Measurements from ENCODE around the gene OOSP2. TPM values are rescaled to one million over a fixed set of nuclear protein-coding genes. Genes with fewer than 3 reads are reported as not detected.
"Not testable (repeated sequence)": the region's sequence is repeated elsewhere in the genome, so short reads cannot be mapped to it uniquely, and the experiment has no call there.

Gene OOSP2, protein sequence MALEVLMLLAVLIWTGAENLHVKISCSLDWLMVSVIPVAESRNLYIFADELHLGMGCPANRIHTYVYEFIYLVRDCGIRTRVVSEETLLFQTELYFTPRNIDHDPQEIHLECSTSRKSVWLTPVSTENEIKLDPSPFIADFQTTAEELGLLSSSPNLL
- total RNA-seq (2014; rRNA removed; shearing (Covaris generic)), result not detected in 2 replicates

DNA sequence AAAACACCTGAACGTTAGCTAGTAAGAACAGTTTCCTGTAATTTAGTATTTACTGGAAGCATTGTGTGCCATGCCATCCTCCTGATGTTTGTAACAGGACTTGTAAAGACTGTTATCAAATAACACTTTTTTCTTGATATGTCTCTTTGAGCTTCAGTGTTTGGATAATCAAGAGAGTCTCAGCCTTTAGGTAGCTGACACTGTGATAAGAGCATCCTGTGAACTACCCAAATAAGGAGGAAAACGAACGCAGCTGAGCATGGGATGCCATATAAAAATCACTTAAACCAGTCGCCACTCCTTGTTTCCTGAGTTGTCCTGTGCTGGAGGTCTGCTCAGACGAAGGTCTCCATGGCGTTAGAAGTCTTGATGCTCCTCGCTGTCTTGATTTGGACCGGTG, at the start of gene OOSP2:
Gene OOSP2, plus strand, starts transcription at position 301 of the 400 bp plus-strand sequence. Its CDS starts 51 bp downstream, at position 352.
- DNase-seq (ENCODE audit: low spot score), result no peak

DNA sequence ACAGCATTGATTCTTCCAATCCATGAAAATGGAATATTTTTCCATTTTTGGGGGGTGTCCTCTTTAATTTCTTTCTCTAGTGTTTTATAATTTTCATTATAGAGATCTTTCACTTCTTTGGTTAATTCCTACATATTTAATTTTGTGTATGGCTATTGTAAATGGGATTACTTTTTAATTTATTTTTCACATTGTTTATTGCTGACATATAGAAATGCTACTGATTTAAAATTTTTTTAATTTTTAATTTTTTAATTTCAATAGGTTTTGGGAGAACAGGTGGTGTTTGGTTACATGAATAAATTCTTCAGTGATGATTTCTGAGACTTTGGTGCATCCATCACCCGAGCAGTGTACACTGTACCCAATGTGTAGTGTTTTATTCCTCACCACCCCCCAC, 49.8 kb upstream of the OOSP2 start:
- no peak for DNase-seq (ENCODE audit: low spot score)

DNA sequence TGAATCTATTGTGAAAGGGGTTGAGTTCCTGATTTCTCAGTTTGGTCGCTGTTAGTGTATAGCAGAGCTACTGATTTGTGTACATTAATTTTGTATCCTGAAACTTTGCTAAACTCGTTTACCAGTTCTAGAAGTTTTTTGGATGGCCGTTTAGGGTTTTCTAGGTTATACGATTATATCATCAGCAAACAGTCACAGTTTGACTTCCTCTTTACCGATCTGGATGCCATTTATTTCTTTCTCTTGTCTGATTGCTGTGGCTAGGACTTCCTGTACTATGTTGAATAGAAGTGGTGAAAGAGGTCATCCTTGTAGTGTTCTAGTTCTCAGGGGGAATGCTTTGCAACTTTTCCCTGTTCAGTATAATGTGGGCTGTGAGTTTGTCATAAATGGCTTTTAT, 47.8 kb upstream of the OOSP2 start:
- DNase-seq (ENCODE audit: low spot score), result no peak

DNA sequence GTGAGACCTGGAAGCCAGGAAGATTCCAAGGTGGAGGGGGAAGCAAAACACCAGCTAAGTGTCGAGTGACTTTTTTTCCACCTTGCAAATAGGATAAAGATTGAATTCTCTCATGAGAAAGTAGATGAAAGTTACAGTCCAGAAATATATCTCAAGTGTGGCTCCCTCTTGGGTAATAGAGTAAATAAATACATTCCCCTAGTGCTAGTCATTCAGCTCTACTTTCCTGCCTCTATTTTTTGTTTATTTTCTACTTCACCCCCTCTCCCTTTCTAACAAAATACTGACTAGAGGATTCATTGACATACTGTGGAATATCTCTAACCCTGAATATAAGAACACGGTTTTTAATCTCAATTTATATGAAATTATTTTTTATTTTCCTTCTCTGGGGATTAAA, 42.4 kb upstream of the OOSP2 start:
- no peak for DNase-seq (ENCODE audit: low spot score)

DNA sequence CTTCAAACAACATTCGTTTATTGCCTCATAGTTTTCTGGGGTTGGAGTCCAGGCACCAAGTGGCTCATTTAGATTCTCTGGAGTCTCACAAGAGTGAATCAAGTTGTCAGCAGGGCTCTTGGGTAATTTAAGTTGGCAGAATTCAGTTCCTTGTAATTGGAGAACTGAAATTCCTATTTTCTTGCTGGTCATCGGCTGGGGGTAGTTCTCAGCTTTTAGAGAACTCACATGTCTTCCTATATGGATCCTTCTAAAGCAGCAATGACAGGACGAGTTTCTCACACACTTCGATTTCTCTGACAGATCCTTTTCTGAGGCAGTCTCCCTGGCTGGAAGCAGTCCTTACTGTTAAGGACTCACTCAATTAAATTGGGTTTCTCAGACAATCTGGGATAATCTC, 40.5 kb upstream of the OOSP2 start:
- no peak for DNase-seq (ENCODE audit: low spot score)

DNA sequence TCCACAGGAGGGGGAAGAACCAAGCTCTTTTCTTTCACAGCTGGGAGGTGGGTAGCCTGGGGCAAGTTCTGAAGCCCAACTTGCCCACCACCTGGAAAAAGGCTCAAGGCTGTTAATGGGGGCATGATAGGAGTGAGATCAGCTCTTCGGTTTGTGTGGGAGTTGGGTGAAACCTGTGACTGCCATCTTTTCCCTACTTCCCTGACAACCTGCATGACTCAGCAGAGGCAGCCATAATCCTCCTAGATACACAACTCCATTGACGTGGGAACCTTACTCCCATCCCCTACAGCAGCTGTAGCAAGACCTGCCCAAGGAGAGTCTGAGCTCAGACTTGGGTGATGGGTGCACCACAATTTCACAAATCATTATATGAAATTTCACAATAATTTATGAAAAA, 36.5 kb upstream of the OOSP2 start:
- no peak for DNase-seq (ENCODE audit: low spot score)

DNA sequence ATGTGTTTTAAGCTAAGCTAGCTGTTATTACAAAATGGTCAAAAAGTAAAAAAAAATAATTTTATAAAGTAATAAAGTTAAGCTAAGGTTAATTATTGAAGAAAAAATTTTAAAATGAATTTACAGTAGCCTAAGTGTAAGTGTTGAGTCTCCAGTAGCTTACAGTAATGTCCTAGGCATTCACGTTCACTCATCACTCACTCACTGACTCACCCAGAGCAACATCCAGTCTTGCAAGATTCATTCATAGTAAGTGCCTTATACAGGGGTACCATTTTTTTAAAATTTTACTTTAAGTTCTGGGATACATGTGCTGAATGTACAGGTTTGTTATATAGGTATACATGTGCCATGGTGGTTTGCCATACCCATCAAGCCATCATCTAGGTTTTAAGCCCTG, 34.8 kb upstream of the OOSP2 start:
- no peak for DNase-seq (ENCODE audit: low spot score)

DNA sequence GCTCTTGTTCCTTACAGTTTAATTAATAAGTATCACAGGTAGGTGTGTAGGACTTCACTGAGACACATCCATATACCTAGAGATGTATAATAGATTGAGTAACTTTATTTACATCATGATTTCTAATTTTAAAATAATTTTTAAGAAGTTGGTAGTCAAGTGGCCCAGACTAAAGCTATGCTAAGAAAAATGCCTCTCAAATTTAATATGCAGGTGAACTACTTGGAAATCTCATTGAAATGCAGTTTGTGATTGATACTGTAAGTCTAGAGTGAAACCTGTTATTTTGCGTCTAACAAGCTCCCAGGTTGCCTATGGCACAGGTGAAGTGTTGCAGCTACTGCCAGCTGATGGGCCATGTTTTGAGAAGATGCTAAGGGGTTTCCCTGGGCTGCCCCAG, 23.3 kb upstream of the OOSP2 start, which contains the start of gene OOSP4B:
Gene OOSP4B, plus strand, starts transcription at position 301 of the 400 bp plus-strand sequence.
- no peak for DNase-seq (ENCODE audit: low spot score)

DNA sequence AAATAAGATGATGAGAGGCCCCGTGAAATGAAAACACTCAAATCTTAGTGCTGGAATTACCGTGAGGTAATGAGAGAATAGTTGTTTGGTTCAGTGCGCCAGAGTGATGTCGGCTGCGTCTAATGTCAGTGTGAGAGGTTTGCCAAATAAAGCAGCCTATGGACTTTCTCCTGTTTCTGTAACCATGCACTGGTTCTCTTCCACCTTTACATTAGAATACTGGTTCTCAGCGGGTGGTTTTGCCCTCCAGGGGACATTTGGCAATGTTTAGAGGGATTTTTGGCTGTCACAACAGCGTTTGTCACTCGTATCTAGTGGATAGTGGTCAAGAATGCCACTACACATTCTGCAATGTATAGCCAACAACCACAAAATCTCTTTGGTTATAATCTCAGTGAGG, 22.2 kb upstream of the OOSP2 start:
- DNase-seq (ENCODE audit: low spot score), result no peak

DNA sequence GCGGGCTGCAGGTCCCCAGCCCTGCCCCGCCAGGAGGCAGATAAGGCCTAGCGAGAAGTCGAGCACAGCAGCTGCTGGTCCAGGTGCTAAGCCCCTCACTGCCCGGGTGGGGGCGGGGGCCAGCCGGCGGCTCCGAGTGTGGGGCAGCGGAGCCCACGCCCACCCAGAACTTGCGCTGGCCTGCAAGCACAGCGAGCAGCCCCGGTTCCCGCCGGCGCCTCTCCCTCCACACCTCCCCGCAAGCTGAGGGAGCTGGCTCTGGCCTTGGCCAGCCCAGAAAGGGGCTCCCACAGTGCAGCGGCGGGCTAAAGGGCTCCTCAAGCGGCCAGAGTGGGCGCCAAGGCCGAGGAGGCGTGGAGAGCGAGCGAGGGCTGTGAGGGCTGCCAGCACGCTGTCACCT, 19.8 kb upstream of the OOSP2 start:
- not testable (repeated sequence) for DNase-seq (ENCODE audit: low spot score)

DNA sequence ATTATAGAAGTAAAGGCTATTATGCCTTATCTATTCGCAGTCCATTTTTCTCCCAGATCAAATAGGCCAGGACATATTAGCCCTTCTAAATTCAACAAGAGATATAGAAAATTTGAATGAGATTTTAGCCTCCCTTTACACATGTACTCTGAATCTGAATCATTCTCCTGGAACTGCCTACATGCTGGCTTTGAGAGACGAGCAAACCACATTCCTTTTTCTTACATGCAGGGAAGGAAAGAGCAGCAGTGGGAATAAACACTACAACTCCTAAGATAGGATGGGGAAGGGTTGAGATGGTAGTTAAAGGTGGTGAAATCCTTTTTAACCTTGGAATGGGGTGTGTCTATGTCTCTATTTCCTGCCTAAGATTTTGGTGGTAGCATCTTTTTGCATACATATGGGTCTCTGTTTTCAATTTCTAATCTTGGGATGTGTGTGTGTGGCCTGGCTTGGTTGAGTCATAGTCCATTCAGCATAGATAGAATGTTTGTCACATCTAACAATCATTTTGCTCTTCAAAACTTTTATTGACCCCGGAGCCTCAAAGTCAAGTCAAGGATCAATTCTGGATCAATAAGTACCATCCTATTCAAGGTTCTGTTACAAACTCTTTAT, 11.1 kb upstream of the OOSP2 start:
- no peak for DNase-seq (ENCODE audit: low spot score)

DNA sequence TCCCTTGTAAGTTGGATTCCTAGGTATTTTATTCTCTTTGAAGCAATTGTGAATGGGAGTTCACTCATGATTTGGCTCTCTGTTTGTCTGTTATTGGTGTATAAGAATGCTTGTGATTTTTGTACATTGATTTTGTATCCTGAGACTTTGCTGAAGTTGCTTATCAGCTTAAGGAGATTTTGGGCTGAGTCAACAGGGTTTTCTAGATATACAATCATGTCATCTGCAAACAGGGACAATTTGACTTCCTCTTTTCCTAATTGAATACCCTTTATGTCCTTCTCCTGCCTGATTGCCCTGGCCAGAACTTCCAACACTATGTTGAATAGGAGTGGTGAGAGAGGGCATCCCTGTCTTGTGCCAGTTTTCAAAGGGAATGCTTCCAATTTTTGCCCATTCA, 10.2 kb downstream of the OOSP2 start:
- DNase-seq (ENCODE audit: low spot score), result not testable (repeated sequence)

DNA sequence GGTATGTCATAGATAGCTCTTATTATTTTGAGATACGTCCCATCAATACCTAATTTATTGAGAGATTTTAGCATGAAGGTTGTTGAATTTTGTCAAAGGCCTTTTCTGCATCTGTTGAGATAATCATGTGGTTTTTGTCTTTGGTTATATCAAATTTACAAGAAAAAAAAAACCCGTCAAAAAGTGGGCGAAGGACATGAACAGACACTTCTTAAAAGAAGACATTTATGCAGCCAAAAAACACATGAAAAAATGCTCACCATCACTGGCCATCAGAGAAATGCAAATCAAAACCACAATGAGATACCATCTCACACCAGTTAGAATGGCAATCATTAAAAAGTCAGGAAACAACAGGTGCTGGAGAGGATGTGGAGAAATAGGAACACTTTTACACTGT, 10.6 kb downstream of the OOSP2 start:
- not testable (repeated sequence) for DNase-seq (ENCODE audit: low spot score)

DNA sequence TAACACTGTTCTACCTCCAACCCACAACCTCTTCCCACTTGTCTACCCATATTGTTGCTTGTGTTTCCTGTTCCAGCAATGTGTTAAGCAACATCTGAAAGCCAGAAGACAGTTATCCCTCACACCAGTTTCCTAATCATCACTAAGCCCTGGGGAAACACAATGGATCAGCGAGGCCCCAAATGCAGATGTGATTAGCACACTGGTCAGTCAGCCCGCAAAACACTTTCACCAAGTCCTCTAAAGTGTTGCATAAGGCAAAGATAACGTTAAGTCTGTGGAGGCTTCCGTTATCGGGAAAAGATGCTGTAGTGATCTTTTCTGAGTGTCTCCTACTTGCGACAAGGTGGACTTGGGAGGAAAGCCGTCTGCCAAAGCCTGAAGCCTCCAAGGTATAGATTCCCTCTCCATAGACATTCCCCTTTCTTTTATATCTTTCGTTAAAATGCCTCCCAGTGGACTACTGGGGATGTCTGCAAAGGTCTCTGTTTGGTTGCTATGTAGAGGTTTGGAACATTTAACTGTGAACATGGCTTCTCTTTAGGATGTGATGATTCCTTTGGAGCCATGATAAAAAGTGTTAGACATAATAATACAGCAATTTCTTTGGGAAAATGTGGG, 16.2 kb downstream of the OOSP2 start, which contains the start of gene MS4A3:
Gene MS4A3, plus strand, starts transcription at position 317 of the 621 bp plus-strand sequence. CDS start 4,496 bp downstream, outside the sequence.
- DNase-seq (ENCODE audit: low spot score), result no peak

DNA sequence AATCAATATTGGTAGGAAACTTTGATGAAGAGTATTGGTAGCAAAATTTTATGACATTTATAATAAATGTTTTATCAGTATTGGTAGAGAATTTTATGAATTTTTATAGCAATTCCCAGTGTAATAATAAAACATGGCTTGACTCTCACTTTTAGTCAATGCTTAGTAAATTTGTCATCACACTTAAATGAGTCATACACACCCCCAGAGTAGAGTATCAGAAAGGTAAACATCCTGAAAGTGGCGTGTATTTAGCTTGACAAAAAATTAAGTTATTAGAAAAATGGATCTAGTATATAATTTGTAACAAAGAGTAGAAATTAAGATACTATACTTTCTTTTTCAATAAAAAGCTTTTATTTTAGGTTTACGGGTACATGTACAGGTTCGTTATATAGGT, 18.8 kb downstream of the OOSP2 start:
- DNase-seq (ENCODE audit: low spot score), result no peak

DNA sequence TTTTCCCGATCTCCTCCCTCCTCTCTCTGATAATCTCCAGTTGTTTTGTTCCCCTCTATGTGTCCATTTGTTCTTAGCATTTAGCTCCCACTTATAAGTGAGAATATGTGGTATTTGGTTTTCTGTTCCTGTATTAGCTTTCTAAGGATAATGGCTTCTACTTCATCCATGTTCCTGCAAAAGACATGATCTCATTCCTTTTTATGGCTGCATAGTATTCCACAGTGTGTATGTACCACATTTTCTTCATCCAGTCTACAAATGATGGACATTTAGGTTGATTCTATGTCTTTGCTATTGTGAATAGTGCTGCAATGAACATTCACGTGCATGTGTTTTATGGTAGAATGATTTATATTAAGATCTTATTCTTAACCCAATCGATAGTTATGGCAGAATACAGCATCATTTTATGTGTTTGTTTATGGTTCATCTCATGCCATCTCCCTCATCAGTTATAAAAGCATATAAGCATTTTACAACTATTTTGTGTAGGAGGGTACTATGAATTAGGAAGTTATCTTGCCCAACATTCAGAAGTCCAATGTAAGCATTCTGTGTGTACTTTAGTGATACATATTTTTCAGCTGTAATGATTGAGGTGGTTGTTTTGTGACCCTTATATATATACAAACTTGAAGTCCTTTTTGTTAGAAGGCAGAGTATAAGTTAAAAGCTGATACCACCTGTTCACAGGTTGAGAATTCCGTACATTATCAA, 19.5 kb downstream of the OOSP2 start:
- no peak for DNase-seq (ENCODE audit: low spot score)

DNA sequence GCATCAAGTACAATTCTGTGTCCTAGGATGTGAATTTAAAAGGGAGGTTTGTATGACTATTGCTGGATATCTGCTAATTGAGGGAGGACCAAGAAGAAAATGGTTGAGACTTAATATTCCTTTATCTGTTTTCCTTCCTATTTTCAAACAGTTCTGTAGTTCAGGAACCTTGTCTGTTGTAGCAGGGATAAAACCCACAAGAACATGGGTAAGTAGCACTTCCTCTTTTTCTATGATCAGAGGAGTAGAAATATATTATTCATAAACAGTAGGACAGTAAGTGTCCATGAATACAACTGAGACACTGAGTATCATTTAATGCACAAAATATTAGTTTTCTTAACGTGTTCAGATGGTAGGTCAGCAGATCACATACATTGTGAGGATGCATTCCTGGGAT, 23.9 kb downstream of the OOSP2 start:
- no peak for DNase-seq (ENCODE audit: low spot score)

DNA sequence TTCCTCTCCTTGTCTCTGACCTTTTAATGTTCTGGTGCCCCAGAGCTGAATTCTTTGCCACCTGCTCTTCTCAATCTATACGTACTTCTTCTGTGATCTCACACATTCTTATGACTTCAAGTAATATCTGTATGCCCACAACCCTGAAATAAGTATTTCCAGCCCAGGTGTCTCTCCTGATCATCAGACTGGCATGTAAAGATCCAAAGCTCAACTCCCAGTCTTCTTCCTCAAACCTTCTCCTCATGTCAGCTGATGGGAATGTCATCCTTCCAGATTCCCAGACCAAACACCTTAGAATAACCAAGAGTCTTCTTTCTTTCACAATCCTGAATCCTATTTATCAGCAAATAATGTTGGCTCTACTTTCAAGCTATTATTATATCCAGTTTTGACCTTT, 25.6 kb downstream of the OOSP2 start:
- DNase-seq (ENCODE audit: low spot score), result no peak

DNA sequence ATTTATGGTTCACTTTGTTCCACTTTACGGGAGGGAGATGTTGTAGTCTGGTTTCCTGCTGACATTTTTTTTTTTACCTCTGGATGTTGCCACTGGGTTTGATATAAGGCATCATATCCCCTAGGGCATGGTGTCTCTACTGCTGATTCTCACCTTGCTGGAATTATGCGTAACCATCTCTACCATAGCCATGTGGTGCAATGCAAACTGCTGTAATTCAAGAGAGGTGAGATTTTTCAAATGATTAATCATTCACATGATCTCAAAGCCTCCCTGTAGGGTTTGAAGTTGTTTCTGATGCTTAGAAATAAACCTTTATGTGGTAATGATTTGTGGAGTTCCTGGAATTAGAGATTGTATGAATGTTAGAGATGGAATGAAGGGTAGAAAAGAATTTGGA, 29.2 kb downstream of the OOSP2 start:
- DNase-seq (ENCODE audit: low spot score), result no peak

DNA sequence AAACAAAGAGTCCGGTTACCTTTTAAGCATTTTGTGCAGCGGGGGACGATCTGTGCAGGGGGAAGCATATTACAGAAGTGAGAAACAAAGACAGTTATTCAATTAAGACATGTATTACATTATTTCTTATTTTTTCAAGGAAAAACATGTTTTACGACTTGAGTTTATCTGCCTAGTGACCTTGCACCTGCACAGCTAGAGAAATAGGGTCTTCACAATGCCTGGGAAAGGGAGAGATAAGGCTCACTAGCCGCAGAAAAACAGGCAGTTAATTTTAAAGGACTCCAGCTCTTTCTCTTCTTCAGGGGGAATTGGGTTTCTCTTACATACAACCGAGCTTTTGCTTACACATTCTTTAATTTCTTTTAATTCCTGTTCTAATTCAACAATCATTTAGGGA, 31.4 kb downstream of the OOSP2 start:
- DNase-seq (ENCODE audit: low spot score), result not testable (repeated sequence)

DNA sequence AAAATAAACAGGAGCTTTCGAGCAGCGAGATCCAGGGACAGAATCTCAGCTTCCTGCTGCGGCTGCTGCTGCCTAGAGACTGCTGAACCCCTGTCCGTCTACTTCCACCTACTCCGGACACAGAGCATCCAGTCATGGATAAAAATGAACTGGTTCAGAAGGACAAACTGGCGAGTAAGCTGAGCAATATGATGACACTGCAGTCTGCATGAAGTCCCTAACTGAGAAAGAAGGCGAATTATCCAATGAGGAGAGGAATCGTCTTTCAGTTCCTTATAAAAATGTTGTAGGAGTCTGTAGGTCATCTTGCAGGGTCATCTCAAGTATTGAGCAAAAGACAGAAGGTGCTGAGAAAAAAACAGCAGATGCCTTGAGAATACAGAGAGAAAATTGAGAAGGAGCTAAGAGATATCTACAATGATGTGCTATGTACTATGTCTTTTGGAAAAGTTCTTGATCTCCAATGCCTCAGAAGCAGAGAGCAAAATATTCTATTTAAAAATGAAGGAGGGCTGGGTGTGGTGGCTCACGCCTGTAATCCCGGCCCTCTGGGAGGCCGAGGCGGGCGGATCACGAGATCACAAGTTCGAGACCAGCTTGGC, 37.1 kb downstream of the OOSP2 start:
- DNase-seq (ENCODE audit: low spot score), result no peak

DNA sequence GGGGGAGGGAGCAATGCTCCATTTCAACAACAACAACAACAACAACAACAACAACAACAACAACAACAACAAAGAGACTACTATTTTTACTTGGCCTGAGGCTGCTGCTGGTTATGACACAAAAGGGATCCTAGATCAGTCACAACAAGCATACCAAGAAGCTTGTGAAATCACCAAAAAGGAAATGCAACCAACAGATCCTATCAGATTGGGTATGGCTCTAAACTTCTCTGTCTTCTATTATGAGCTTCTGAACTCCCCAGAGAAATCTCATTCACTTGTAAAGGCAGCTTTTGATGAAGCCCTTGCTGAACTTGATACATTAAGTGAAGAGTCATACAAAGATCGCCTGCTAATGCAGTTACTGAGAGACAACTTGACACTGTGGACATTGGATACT, 37.8 kb downstream of the OOSP2 start:
- no peak for DNase-seq (ENCODE audit: low spot score)
